GM13977 (cell line): ENCODE results near the gene NKG7.
"Not testable (repeated sequence)": the region's sequence is repeated elsewhere in the genome, so short reads cannot be mapped to it uniquely, and the experiment has no call there.

Experiments
- DNase-seq: peaks from one replicate; pipeline ENCODE4 v3.0.0; 2012; ENCODE audit warnings: low spot score
- in situ Hi-C: fragments of 300-500 bp; cut with MboI; formaldehyde crosslinking; loops from one replicate; pipeline ENCODE4 v1.12.0; 2022; ENCODE audit warnings: low sequenced_read_pairs, low pct_unique_long_range_greater_than_20kb, mixed read lengths, inconsistent platforms; ENCODE audit not compliant: unreplicated experiment
- TF ChIP-seq, protein P1 (sequence below): IDR thresholded peaks from 2 replicates; pipeline ENCODE4 v1.5.1; 2012; ENCODE audit warnings: mild to moderate bottlenecking, control low read depth; ENCODE audit not compliant: insufficient read depth; ENCODE audit errors: extremely low read depth, missing control alignments

Gene NKG7, protein sequence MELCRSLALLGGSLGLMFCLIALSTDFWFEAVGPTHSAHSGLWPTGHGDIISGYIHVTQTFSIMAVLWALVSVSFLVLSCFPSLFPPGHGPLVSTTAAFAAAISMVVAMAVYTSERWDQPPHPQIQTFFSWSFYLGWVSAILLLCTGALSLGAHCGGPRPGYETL

DNA sequence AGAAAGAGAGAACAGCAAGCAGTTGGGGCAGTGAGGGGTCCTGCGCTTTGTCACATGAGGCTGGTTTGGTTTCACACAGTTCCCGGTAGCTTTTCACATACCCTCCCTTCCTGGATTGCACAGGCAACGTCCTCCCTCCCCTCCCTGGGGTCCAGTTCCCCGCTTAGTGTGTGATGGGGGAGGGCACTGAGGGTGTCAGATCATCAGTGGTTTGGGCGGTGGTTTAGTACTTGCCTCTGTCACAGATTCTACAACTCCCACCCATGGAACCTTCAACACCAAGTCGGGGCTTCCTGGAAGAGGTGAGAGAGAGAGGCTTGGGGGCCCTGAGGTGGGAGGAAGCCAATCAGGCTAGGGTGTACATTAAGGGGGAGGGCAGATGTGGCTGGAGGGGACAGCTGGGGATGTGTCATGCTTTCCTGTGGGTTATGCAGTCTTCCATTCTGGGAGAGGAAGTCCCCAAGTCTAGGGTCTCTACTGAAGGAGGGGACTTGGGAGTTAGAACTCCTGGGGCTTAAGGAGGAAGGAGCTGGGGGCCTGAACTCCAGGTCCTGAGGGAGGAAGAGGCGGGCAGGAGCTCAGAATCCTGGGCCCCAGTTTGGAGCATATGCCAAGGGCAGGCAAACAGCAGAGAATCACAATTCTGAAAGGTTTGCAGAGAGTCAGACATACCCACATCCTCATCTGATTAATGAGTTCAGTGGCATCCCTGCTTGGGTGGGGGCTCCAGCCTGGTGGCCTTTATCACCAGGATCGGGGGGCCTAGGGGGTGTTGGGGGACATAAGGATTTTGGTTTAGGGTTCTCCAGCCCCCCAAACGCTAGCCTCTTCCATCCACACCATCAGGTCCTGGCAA lies at the start of gene NKG7:
Gene NKG7, minus strand, starts transcription at position 6 of the 856 bp plus-strand sequence. CDS start 119 bp downstream, outside the sequence.
- DNase-seq, result peak; percentile 68
- TF ChIP-seq, protein P1, sequence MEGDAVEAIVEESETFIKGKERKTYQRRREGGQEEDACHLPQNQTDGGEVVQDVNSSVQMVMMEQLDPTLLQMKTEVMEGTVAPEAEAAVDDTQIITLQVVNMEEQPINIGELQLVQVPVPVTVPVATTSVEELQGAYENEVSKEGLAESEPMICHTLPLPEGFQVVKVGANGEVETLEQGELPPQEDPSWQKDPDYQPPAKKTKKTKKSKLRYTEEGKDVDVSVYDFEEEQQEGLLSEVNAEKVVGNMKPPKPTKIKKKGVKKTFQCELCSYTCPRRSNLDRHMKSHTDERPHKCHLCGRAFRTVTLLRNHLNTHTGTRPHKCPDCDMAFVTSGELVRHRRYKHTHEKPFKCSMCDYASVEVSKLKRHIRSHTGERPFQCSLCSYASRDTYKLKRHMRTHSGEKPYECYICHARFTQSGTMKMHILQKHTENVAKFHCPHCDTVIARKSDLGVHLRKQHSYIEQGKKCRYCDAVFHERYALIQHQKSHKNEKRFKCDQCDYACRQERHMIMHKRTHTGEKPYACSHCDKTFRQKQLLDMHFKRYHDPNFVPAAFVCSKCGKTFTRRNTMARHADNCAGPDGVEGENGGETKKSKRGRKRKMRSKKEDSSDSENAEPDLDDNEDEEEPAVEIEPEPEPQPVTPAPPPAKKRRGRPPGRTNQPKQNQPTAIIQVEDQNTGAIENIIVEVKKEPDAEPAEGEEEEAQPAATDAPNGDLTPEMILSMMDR, result no peak
- in situ Hi-C loops, result no loop called here

DNA sequence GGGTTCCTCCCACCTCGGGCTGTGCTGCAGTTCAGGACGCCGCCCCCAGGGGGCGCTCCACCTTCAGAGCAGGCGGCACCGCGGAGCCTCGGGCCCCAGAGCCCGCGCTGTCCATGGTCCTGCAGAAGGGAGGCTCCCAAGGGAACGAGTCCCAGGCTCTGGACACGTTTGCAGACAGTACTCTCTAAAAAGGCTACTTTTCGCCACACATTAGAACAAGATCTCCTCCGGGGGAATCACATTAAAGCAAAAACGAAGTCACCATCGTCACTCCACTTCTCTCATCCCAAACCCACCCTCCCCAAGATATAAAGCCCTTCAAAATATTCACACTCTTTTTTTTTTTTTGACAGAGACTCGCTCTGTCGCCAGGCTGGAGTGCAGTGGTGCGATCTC lies 49.6 kb upstream of the NKG7 start:
- DNase-seq, result peak; percentile 86
- in situ Hi-C loops, result no loop called here
- TF ChIP-seq, protein P1, result peak; percentile 99

DNA sequence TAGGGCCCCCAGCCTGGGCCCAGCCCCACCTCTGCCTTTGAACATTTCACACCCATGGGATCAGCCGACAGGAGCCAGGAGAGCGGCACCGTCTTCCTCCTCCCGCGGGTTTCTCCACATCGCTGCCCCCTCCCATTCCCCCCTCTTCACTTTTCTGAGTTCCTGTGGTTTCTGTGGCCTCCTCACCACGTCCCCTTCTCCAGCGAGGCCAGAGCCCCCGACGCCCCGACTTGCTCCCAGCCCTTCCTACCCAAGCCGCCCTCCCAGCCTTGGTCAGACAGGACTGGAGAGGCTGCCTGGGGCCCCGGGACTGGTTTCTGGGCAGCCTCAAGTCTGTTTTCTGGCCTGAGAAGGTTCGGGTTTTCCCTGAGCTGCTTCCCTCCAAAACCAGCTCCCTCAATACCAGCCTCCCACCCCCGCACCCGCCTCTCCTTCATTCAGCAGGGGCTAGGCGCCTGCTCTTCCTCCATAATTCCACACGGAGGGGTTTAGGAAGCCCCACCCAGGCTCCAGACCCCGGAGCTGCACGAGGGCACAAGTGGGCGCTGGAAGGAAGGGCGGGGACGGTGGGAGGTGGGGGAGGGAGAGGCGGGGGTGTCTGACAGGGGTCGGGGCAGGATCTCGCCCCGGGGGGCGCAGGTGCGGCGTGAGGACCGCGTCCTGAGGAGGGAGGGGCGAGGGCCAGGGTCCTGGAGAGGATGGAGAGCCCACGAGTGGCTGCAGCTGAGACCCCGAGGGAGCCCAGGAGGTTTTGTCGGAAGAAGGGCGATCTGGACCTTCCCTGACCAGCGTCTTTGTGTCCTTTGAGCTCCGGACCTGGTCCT lies 49.0 kb upstream of the NKG7 start:
- no peak for DNase-seq
- in situ Hi-C loops, result no loop called here
- TF ChIP-seq, protein P1, result no peak

DNA sequence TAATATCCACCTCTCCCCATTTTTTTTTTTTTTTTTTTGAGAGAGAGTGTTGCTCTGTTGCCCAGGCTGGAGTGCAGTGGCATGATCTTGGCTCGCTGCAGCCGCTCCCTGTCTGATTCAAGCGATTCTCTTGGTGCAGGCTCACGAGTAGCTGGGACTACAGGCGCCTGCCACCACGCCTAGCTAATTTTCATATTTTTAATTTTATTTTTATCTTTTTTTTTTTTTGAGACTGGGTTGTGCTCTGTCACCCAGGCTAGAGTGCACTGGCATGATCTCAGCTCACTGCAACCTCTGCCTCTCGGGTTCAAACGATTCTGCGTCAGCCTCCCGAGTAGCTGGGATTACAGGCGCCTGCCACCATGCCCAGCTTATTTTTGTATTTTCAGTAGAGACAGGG lies 48.1 kb upstream of the NKG7 start:
- not testable (repeated sequence) for DNase-seq

DNA sequence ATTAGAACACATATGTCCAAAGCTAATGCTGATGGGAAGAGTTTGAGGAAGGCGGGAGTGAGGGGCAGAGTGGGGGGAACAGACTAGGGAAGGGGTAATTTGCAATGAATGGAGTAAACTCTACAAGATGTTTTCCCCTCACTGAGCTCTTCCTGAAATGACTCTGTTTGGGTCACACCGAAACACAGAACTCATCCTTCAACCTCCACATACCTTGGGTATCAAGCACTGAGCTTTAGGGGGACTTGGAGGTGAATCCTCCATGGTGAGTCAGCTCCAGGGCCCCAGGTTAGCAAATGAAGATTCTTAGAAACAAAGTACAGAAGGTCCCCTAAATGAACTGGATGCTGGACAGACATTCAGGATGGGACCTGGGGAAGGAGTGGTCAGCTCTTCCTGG lies 46.3 kb upstream of the NKG7 start:
- TF ChIP-seq, protein P1, result no peak
- peak; percentile 50 for DNase-seq
- in situ Hi-C loops, result no loop called here

More for the DNA sequence above, 48.1 kb upstream of the NKG7 start:
- in situ Hi-C loops, result not testable (repeated sequence)

DNA sequence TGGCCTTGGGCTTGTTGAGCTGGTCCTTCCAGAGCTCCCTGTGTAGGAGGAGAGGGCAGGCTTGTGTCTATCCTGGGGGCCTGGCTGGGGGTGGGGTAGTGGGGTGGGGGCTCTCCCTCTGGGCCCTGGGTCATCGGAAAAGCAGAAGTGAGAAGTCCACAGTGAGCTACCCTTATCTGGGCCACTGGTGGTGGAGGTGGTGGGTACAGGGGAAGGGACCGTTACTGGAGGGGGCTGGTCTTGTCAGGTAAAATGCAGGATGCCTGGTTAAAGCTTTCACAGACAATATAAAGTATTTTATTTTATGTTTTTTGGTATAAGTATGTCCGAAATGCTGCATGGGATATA lies 45.3 kb upstream of the NKG7 start:
- peak; percentile 62 for DNase-seq
- TF ChIP-seq, protein P1, result no peak
- in situ Hi-C loops, result no loop called here
